ENCODE measurements around the gene PTER. TPM values are rescaled to one million over a fixed set of nuclear protein-coding genes. Genes with fewer than 3 reads are reported as not detected.
A peak's percentile ranks its signal among the peaks of the same experiment; 100 is the strongest.

Gene PTER
- total and polyA plus RNA-seq, 2 experiments from 2014 or later, result 3.3 to 5.3 TPM

DNA sequence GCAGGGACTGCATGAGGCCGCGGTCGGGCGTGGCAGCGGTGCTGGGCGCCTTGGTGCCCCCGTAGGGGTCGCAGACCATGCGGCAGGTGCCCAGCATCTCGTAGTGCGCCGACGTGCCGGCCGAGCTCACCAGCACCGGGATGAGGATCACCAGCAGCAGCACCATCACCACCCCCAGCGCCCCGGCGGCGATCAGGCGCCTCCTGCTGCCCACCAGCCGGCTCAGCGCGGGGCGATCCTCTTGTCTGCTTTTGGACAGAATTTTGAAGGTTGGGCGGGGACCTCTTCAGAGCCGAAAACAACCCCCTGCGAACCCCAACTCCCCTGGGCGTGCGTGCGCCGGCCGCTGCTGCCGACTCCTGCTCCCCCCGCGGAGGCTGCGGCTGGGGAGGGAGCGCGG lies 84.1 kb downstream of the PTER start:
- TF ChIP-seq CTCF (IDR thresholded peaks at IDR 0.05; ENCODE audit: low read depth, low read length), result peak; percentile 42
- no peak overlapping the region for H3K27ac ChIP-seq
- no peaks in the 10 kb centered on the region for H3K36me3 ChIP-seq
- H3K9me3 ChIP-seq (ENCODE audit: low read depth), result no peaks in the 10 kb centered on the region
- H3K27me3 ChIP-seq, result peaks cover 95% of the 10 kb centered on the region
- H3K4me3 ChIP-seq, result peak overlapping the region; percentile 54
- DNase-seq (ENCODE audit: low read depth in 1 of 2, low spot score in 1 of 2), result peak; percentile 33
- H3K4me1 ChIP-seq (ENCODE audit: low read depth), result no peaks in the 10 kb centered on the region

- no peak for TF ChIP-seq CTCF (IDR thresholded peaks at IDR 0.05; ENCODE audit: low read depth, low read length)
- Histone ChIP-seq H3K27me3 (peaks cover 94% of the 10 kb centered on the region), H3K4me1 (ENCODE audit: low read depth) (no peaks in the 10 kb centered on the region), H3K36me3 (no peaks in the 10 kb centered on the region), H3K4me3 (peak within 1 kb of the TSS; percentile 54), H3K27ac (no peak within 1 kb of the TSS), H3K9me3 (ENCODE audit: low read depth) (no peaks in the 10 kb centered on the region)
- peak; percentile 39 to 52 for DNase-seq (ENCODE audit: low read depth in 1 of 2, low spot score in 1 of 2)
These were observed 84.7 kb downstream of the PTER start, which contains the start of gene C1QL3 for GRCh38 chr10:16521311-16522016. Gene C1QL3 (minus strand): TSS chr10:16521879. CDS start chr10:16521065, 814 bp downstream.

DNA sequence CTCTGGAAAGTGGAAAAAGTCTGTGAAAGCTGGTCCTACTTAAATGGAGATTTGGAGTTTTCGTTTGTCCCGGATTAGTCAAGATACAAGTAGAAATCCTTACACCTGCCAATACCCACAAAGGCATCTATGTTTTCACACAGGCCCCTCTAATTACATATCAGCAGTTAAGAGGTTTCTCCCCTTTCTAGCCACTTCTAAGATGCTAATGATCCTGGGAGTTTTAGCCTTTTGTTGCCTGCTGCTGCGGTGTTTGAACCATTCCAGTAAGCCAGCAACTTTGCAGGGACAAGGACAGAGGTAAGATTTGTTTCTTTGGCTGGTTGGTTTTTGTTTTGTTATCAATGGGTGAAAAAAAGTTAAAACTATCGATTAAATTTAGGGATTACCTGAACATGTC lies 90.6 kb downstream of the PTER start:
- H3K27me3 ChIP-seq, result peaks cover 57% of the 10 kb centered on the region

GRCh38 chr10:16529853-16530252 lies 93.0 kb downstream of the PTER start:
- H3K27ac ChIP-seq, result no peak overlapping the region
- H3K4me3 ChIP-seq, result no peak overlapping the region
- no peak for TF ChIP-seq CTCF (IDR thresholded peaks at IDR 0.05; ENCODE audit: low read depth, low read length)
- no peaks in the 10 kb centered on the region for H3K9me3 ChIP-seq (ENCODE audit: low read depth)
- H3K36me3 ChIP-seq, result no peaks in the 10 kb centered on the region
- peaks cover 4% of the 10 kb centered on the region for H3K4me1 ChIP-seq (ENCODE audit: low read depth)
- DNase-seq (ENCODE audit: low read depth in 1 of 2, low spot score in 1 of 2), result no peak
- H3K27me3 ChIP-seq, result peaks cover 33% of the 10 kb centered on the region

More for the DNA sequence above, 90.6 kb downstream of the PTER start:
- no peak overlapping the region for H3K4me3 ChIP-seq
- H3K9me3 ChIP-seq (ENCODE audit: low read depth), result no peaks in the 10 kb centered on the region
- no peak overlapping the region for H3K27ac ChIP-seq
- TF ChIP-seq CTCF (IDR thresholded peaks at IDR 0.05; ENCODE audit: low read depth, low read length), result no peak
- H3K4me1 ChIP-seq (ENCODE audit: low read depth), result peaks cover 4% of the 10 kb centered on the region
- DNase-seq (ENCODE audit: low read depth in 1 of 2, low spot score in 1 of 2), result no peak
- no peaks in the 10 kb centered on the region for H3K36me3 ChIP-seq

DNA sequence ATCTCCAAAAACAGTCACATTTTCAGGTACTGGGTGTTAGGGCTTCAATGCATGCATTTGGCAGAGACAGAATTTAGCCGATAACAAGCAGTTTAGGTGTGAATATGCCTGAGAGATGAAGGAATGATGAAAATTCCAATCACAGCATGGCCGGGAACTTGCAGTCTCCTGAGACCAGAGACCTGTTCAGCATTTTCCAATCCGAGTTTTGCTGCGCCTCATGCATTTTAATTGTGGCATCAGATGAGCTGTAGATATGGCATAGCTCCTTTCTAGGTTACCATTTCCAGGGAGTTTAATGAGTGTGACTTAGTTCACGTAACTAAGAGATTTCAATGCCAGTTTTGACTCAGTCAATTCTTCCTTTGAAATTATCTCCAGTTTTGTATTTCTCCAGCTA lies 99.3 kb downstream of the PTER start:
- DNase-seq (ENCODE audit: low read depth in 1 of 2, low spot score in 1 of 2), result no peak
- no peak for TF ChIP-seq CTCF (IDR thresholded peaks at IDR 0.05; ENCODE audit: low read depth, low read length)
- H3K4me3 ChIP-seq, result no peak overlapping the region
- H3K27ac ChIP-seq, result no peak overlapping the region
- no peaks in the 10 kb centered on the region for H3K9me3 ChIP-seq (ENCODE audit: low read depth)
- H3K27me3 ChIP-seq, result no peaks in the 10 kb centered on the region
- H3K4me1 ChIP-seq (ENCODE audit: low read depth), result no peaks in the 10 kb centered on the region
- no peaks in the 10 kb centered on the region for H3K36me3 ChIP-seq
